HCT116 (cell line): ENCODE measurements around the gene TSC2. TPM values are rescaled to one million over a fixed set of nuclear protein-coding genes. Genes with fewer than 3 reads are reported as not detected.
A peak's percentile ranks its signal among the peaks of the same experiment; 100 is the strongest.

Experiments
- ATAC-seq: fragments of 200-7000 bp; cut with Tn5 transposase; 2 replicates; pipeline ENCODE4 v1.9.1; 2020; ENCODE audit warnings: mild to moderate bottlenecking, moderate library complexity
- BruUV-seq: library from RNA; stranded (reverse); fragments of 400-500 nt; replicated peaks from 2 replicates; lab custom pipeline; 2021; lab: Mats Ljungman, UMichigan
- CTCF ChIA-PET: fragments of 300-600 bp; sonication (Branson Sonifier 250); formaldehyde crosslinking; loops from one replicate; lab custom pipeline; 2021; ENCODE audit warnings: antibody characterized with exemption; lab: Charles Lee
- POLR2A ChIA-PET: fragments of 300-600, 350-600 bp; sonication (Branson Sonifier 250); formaldehyde crosslinking; loops from one replicate; lab custom pipeline; 2021; ENCODE audit warnings: antibody characterized with exemption; lab: Charles Lee
- RAD21 ChIA-PET, 2 experiments: fragments of 300-600 bp; sonication (Branson Sonifier 250); formaldehyde crosslinking; loops; one replicate each; lab custom pipeline; 2023; ENCODE audit warnings: low total read pairs in 2 of 2; ENCODE audit not compliant: uncharacterized antibody in 2 of 2, unreplicated experiment in 2 of 2, low non-redundant PET in 1 of 2; lab: Charles Lee
- DNase-seq: peaks from one replicate; pipeline ENCODE4 v3.0.0-alpha.2; 2010; ENCODE audit warnings: low read depth, low spot score
- H2AFZ ChIP-seq: fragments of 200-600 bp; shearing (Covaris generic), sonication (generic); 2 replicates; pipeline ENCODE4 v1.6.1; 2017; ENCODE audit warnings: low read depth, mixed run types, mixed read lengths, antibody characterized with exemption, low read length; ENCODE audit not compliant: poor library complexity, severe bottlenecking
- H3K27ac ChIP-seq: 2 replicates; pipeline ENCODE4 v1.5.1; 2012; ENCODE audit warnings: low read depth, low read length
- H3K27me3 ChIP-seq: fragments of 200-600 bp; sonication (generic); 2 replicates; pipeline ENCODE4 v1.6.1; 2016; ENCODE audit warnings: mixed run types, low read length, mixed read lengths; ENCODE audit not compliant: insufficient read depth
- H3K36me3 ChIP-seq, 2 experiments: fragments of 200-500 bp in 1 of 2; fragments of 200-600 bp in 1 of 2; sonication (Bioruptor generic) in 1 of 2; sonication (generic) in 1 of 2; 2 replicates each; pipeline versions ENCODE4 v1.5.1 to v1.6.1; 2014 to 2016; ENCODE audit warnings: low read length in 2 of 2, inconsistent platforms in 1 of 2, mixed read lengths in 1 of 2, mixed run types in 1 of 2; ENCODE audit not compliant: insufficient read depth in 2 of 2, control insufficient read depth in 1 of 2
- H3K4me1 ChIP-seq, 2 experiments: fragments of 200-600 bp in 1 of 2; sonication (generic) in 1 of 2; 2 replicates each; pipeline versions ENCODE4 v1.5.1 to v1.6.1; 2012 to 2017; ENCODE audit warnings: low read length in 2 of 2, inconsistent platforms in 1 of 2, mild to moderate bottlenecking in 1 of 2, mixed read lengths in 1 of 2, mixed run types in 1 of 2, moderate library complexity in 1 of 2; ENCODE audit not compliant: insufficient read depth in 2 of 2, control insufficient read depth in 1 of 2
- H3K4me2 ChIP-seq: fragments of 200-600 bp; sonication (generic); 2 replicates; pipeline ENCODE4 v1.6.1; 2017; ENCODE audit warnings: mixed run types, low read length, mixed read lengths
- H3K4me3 ChIP-seq, 2 experiments: fragments of 200-600 bp in 1 of 2; sonication (generic) in 1 of 2; replicated peaks in 1 of 2; 2 replicates each; pipeline ENCODE4 v1.5.1; 2011 to 2016; ENCODE audit warnings: low read length in 2 of 2, control low read depth in 1 of 2, low read depth in 1 of 2, mild to moderate bottlenecking in 1 of 2, mixed read lengths in 1 of 2, mixed run types in 1 of 2
- H3K79me2 ChIP-seq: fragments of 200-600 bp; sonication (generic); 2 replicates; pipeline ENCODE4 v1.6.1; 2017; ENCODE audit warnings: mild to moderate bottlenecking, mixed run types, low read length, moderate library complexity, mixed read lengths; ENCODE audit not compliant: insufficient read depth
- H3K9ac ChIP-seq: fragments of 200-600 bp; sonication (generic); 2 replicates; pipeline ENCODE4 v1.6.1; 2016; ENCODE audit warnings: low read length, mixed read lengths
- H3K9me2 ChIP-seq: fragments of 200-600 bp; sonication (generic), shearing (Covaris generic); 2 replicates; pipeline ENCODE4 v1.6.1; 2017; ENCODE audit warnings: mixed run types, mild to moderate bottlenecking, moderate library complexity; ENCODE audit not compliant: insufficient read depth
- H3K9me3 ChIP-seq, 2 experiments: fragments of 200-500 bp in 1 of 2; fragments of 200-600 bp in 1 of 2; sonication (Bioruptor generic) in 1 of 2; sonication (generic) in 1 of 2; 2 replicates each; pipeline ENCODE4 v1.6.1; 2014 to 2017; ENCODE audit warnings: low read length in 2 of 2, mixed read lengths in 2 of 2, inconsistent platforms in 1 of 2, low read depth in 1 of 2, mild to moderate bottlenecking in 1 of 2, mixed run types in 1 of 2, moderate library complexity in 1 of 2; ENCODE audit not compliant: control insufficient read depth in 1 of 2, insufficient read depth in 1 of 2
- H4K20me1 ChIP-seq: fragments of 200-600 bp; sonication (generic), shearing (Covaris generic); 2 replicates; pipeline ENCODE4 v1.6.1; 2017; ENCODE audit warnings: mixed run types, mild to moderate bottlenecking, moderate library complexity; ENCODE audit not compliant: insufficient read depth
- CBX3 ChIP-seq: IDR thresholded peaks from 2 replicates; pipeline ENCODE4 v1.6.1; 2012; ENCODE audit warnings: low read depth
- CEBPB ChIP-seq: IDR thresholded peaks from 2 replicates; pipeline ENCODE4 v1.6.1; 2012; ENCODE audit warnings: low read depth
- EGR1 ChIP-seq: IDR thresholded peaks from 2 replicates; pipeline ENCODE4 v1.6.1; 2012; ENCODE audit warnings: low read depth
- ELF1 ChIP-seq: IDR thresholded peaks from 2 replicates; pipeline ENCODE4 v1.6.1; 2012; ENCODE audit warnings: low read depth, borderline replicate concordance
- EZH2 ChIP-seq: fragments of 200-600 bp; sonication (generic); IDR thresholded peaks from 2 replicates; pipeline ENCODE4 v1.6.1; 2017; ENCODE audit warnings: antibody characterized with exemption, mixed run types
- EZH2phosphoT487 ChIP-seq: fragments of 200-600 bp; IDR thresholded peaks from 2 replicates; pipeline ENCODE4 v1.6.1; 2018; ENCODE audit warnings: antibody characterized with exemption, borderline replicate concordance
- JUND ChIP-seq: IDR thresholded peaks from 2 replicates; pipeline ENCODE4 v1.6.1; 2012
- MAX ChIP-seq: IDR thresholded peaks from 2 replicates; pipeline ENCODE4 v1.6.1; 2012
- POLR2A ChIP-seq: IDR thresholded peaks from 2 replicates; pipeline ENCODE4 v1.7.0; 2011; ENCODE audit warnings: borderline replicate concordance; ENCODE audit not compliant: insufficient read depth, insufficient read length; ENCODE audit errors: extremely low read depth
- POLR2AphosphoS5 ChIP-seq: IDR thresholded peaks from 2 replicates; pipeline ENCODE4 v1.6.1; 2011; ENCODE audit warnings: mild to moderate bottlenecking, low read depth, low read length, moderate library complexity
- RAD21 ChIP-seq: IDR thresholded peaks from 2 replicates; pipeline ENCODE4 v1.6.1; 2012; ENCODE audit warnings: low read depth, mild to moderate bottlenecking
- SIN3A ChIP-seq: IDR thresholded peaks from 2 replicates; pipeline ENCODE4 v1.6.1; 2012; ENCODE audit warnings: low read depth
- SP1 ChIP-seq: IDR thresholded peaks from 2 replicates; pipeline ENCODE4 v1.6.1; 2012; ENCODE audit warnings: low read depth
- SRF ChIP-seq: IDR thresholded peaks from 2 replicates; pipeline ENCODE4 v1.6.1; 2012; ENCODE audit warnings: low read depth
- TCF7L2 ChIP-seq: IDR thresholded peaks from 2 replicates; pipeline ENCODE4 v1.7.0; 2011; ENCODE audit warnings: borderline replicate concordance, inconsistent platforms; ENCODE audit not compliant: insufficient read depth, insufficient read length; ENCODE audit errors: extremely low read depth
- ZBTB33 ChIP-seq: IDR thresholded peaks from 2 replicates; pipeline ENCODE4 v1.6.1; 2011; ENCODE audit warnings: mild to moderate bottlenecking, low read length, moderate library complexity; ENCODE audit not compliant: insufficient replicate concordance; ENCODE audit errors: extremely low read depth
- ZFX ChIP-seq: fragments of 450-650 bp; IDR thresholded peaks from 2 replicates; pipeline ENCODE4 v1.6.1; 2017
- ZNF274 ChIP-seq: fragments of 200-500 bp; sonication (Bioruptor generic); IDR thresholded peaks from 2 replicates; pipeline ENCODE4 v1.6.1; 2014; ENCODE audit warnings: mild to moderate bottlenecking, low read depth, low read length, inconsistent platforms
- intact Hi-C: fragments of 100-400 bp; cut with micrococcal nuclease; formaldehyde crosslinking; loops from 2 replicates; pipeline ENCODE4 v1.10.0; 2022
- total RNA-seq: library from RNA; stranded (reverse); gene quantifications from one replicate; pipeline ENCODE4 v1.2.1, GENCODE V29; 2021; ENCODE audit not compliant: unreplicated experiment
- TF ChIP-seq, protein P1 (sequence below): IDR thresholded peaks from 2 replicates; pipeline ENCODE4 v1.6.1; 2012; ENCODE audit warnings: low read depth
- TF ChIP-seq, protein P2 (sequence below): IDR thresholded peaks from 2 replicates; pipeline ENCODE4 v1.6.1; 2012

TSC2 gene
- total RNA-seq, 1 experiment from 2014 or later, result 74.1 TPM

DNA sequence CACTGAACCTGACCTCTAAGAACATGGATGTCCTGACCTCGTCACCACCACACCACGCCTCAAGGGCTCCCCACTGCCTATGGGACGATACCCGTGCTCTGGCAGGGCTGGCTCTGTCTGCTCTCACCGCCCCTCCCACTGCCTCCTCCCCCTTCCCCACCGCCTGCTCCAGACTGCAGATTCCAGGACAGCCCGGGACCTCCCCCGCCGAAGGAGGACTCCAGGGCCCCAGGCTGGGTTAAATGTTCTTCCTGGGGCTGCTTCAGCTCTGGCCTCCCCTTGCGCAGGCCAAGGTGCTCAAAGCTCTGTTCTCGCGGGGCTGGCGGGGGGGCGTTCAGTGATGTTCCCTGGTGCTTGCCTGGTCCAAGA, 25.1 kb upstream of the TSC2 start:
- H2AFZ ChIP-seq, result no peak overlapping the region
- H4K20me1 ChIP-seq, result no peaks in the 10 kb centered on the region
- H3K9ac ChIP-seq, result peak overlapping the region; percentile 46
- H3K79me2 ChIP-seq, result peaks cover 21% of the 10 kb centered on the region; the same call in 1 of the 2 replicates
- no peaks in the 10 kb centered on the region for H3K27me3 ChIP-seq
- ChIA-PET RAD21 (interaction anchor here (0.6 to 2.1 kb wide), 4 partner anchors 67 to 125 kb away, joined by 3 to 12 read pairs (median 5); partner anchors contain the start of gene PKD1 (in 1 of the 2)), POLR2A (interaction anchor here (0.8 to 1.2 kb wide), 7 partner anchors 12 to 1074 kb away, joined by 3 to 8 read pairs (median 4); partner anchors contain the start of genes PKD1, RPS2 and TRAF7), CTCF (interaction anchor here (0.6 to 2.4 kb wide), 11 partner anchors 10 to 133 kb away, joined by 3 to 13 read pairs (median 5); partner anchors contain the start of genes NTHL1, RAB26, TRAF7 and TSC2)
- no peaks in the 10 kb centered on the region for H3K36me3 ChIP-seq
- TF ChIP-seq, protein P1, sequence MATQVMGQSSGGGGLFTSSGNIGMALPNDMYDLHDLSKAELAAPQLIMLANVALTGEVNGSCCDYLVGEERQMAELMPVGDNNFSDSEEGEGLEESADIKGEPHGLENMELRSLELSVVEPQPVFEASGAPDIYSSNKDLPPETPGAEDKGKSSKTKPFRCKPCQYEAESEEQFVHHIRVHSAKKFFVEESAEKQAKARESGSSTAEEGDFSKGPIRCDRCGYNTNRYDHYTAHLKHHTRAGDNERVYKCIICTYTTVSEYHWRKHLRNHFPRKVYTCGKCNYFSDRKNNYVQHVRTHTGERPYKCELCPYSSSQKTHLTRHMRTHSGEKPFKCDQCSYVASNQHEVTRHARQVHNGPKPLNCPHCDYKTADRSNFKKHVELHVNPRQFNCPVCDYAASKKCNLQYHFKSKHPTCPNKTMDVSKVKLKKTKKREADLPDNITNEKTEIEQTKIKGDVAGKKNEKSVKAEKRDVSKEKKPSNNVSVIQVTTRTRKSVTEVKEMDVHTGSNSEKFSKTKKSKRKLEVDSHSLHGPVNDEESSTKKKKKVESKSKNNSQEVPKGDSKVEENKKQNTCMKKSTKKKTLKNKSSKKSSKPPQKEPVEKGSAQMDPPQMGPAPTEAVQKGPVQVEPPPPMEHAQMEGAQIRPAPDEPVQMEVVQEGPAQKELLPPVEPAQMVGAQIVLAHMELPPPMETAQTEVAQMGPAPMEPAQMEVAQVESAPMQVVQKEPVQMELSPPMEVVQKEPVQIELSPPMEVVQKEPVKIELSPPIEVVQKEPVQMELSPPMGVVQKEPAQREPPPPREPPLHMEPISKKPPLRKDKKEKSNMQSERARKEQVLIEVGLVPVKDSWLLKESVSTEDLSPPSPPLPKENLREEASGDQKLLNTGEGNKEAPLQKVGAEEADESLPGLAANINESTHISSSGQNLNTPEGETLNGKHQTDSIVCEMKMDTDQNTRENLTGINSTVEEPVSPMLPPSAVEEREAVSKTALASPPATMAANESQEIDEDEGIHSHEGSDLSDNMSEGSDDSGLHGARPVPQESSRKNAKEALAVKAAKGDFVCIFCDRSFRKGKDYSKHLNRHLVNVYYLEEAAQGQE, result no peak
- TF ChIP-seq SP1, result no peak
- TF ChIP-seq CEBPB, result no peak
- TF ChIP-seq, protein P2, sequence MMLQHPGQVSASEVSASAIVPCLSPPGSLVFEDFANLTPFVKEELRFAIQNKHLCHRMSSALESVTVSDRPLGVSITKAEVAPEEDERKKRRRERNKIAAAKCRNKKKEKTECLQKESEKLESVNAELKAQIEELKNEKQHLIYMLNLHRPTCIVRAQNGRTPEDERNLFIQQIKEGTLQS, result no peak
- no peak for TF ChIP-seq ZFX
- no peak for TF ChIP-seq POLR2AphosphoS5
- TF ChIP-seq CBX3, result no peak
- TF ChIP-seq JUND, result no peak
- TF ChIP-seq EZH2phosphoT487, result no peak
- no peak for TF ChIP-seq EGR1
- TF ChIP-seq RAD21, result no peak
- no peak for TF ChIP-seq EZH2
- no peak for TF ChIP-seq POLR2A
- TF ChIP-seq ELF1, result no peak
- no peak for TF ChIP-seq ZBTB33
- TF ChIP-seq TCF7L2, result no peak
- no peak for TF ChIP-seq SIN3A
- no peak for TF ChIP-seq ZNF274
- TF ChIP-seq SRF, result no peak
- TF ChIP-seq MAX, result no peak
- BruUV-seq, result no TSS peak
- peak overlapping the region; percentile 88 for H3K27ac ChIP-seq
- DNase-seq (no peak), ATAC-seq (peak; percentile 53)
- intact Hi-C loops, result loop anchor here (1.0 to 10.0 kb wide), 3 partner anchors 68 to 232 kb away; partner anchors contain the start of gene ECI1
- H3K9me3 ChIP-seq, result no peaks in the 10 kb centered on the region
- H3K4me2 ChIP-seq, result peak overlapping the region; percentile 69
- H3K4me3 ChIP-seq, result peak overlapping the region; percentile 25 to 50
- peaks cover 38 to 61% of the 10 kb centered on the region in 2 experiments for H3K4me1 ChIP-seq
- H3K9me2 ChIP-seq, result no peaks in the 10 kb centered on the region
